HG02938 (cell line): Measurements from ENCODE around the gene FIBCD1.
"Not testable (repeated sequence)": the region's sequence is repeated elsewhere in the genome, so short reads cannot be mapped to it uniquely, and the experiment has no call there.

Experiments used
- ATAC-seq: cut with Tn5 transposase; IDR thresholded peaks from one replicate; pipeline ENCODE4 v1.9.1; 2021; ENCODE audit warnings: mild to moderate bottlenecking, moderate library complexity; ENCODE audit not compliant: unreplicated experiment

Gene FIBCD1

GRCh38 chr9:130973686-130974281, 34.7 kb upstream of the FIBCD1 start:
- no peak for ATAC-seq

GRCh38 chr9:130972957-130973685, 34.1 kb upstream of the FIBCD1 start:
- no peak for ATAC-seq

DNA sequence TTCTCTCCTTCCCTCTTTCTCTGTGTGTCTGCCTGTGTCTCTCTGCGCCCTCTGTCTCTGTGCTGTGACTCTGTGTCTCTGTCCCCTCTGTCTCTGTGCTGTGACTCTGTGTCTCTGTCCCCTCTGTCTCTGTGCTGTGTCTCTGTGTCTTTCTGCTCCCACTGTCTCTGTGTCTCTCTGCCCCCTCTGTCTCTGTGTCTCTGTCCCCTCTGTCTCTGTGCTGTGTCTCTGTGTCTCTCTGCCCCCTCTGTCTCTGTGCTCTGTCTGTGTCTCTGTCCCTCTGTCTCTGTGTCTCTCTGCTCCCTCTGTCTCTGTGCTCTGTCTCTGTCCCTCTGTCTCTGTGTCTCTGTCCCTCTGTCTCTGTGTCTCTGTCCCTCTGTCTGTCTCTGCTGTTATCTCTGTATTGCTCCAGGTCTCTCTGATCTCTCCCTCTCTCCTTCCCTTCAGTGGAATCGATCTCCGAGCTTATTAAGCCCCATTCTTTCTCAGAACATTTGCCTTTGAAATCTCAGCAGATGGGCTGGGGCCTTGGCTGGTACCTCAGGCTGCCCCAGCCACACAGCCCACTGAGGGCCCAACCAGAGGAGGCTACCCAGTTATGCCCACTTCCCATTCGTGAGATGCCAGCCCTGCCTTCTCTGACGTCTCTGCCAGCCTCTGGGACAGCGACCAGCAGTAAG, 33.4 kb upstream of the FIBCD1 start:
- no peak for ATAC-seq

DNA sequence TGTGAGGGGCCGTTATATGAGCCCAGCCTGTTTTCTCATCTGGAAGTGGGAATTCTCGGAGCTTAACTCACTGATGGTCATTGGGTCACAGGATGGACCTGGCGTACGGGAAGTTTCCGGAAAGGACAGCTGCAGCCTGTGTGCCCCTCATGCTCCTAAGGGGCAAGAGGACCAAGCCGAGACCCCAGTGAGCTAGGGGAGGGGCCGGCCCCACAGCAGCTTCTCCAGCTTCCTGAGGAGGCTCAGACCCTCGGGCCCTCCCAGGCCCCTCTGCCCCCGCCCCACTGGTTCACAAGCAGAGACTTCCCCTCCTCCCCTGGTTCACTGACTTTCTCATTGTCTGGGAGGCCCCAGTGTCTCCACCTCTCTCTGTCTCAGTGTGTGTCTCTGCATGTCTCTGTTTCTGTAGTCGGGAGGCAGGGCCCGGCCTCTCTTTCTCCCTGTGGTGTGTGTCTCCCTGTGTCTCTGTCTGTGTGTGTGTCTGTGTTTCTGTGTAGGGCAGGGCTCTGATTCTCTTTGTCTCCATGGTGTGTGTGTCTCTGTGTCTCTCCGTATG, 32.3 kb upstream of the FIBCD1 start:
- no peak for ATAC-seq

- ATAC-seq, result no peak
These were observed 31.8 kb upstream of the FIBCD1 start for GRCh38 chr9:130970855-130971254.

DNA sequence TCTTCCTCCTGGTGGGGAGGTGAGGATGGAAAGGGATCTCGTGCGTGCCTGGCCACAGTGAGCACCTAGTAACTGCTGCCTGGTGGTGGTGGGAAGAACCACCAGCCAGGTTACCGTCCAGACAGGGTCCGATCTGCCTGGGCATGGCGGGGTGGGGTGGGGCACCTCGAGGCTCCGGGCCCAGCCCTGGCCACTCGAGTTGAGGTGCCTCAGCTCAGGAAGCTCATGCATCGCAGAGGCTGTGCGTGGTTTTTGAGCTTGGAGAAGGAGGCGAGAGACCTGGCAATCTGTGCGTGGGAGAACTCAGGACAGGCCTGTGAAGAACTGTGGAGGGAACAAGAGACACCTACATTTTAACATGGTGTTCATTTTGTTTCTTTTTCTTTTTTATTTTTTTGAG, 31.0 kb upstream of the FIBCD1 start:
- no peak for ATAC-seq

- ATAC-seq, result no peak
These were observed 26.6 kb upstream of the FIBCD1 start for GRCh38 chr9:130965680-130966079.

DNA sequence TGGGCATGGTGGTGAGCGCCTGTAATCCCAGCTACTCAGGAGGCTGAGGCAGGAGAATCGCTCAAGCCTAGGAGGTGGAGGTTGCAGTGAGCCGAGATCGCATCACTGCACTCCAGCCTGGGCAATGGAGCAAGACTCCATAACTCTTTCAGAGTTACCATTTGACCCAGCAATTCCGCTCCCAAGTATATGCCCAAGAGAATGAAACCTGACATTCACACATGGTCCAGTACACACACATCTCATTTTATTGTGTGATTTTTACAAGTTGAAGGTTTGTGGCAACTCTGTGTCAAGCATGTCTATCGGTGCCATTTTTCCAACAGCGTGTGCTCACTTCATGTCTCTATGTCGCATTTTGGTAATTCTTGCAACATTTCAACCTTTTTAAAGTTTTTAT, 24.9 kb upstream of the FIBCD1 start:
- ATAC-seq, result no peak

- ATAC-seq, result no peak
These were observed 24.4 kb upstream of the FIBCD1 start for GRCh38 chr9:130963337-130963908.

DNA sequence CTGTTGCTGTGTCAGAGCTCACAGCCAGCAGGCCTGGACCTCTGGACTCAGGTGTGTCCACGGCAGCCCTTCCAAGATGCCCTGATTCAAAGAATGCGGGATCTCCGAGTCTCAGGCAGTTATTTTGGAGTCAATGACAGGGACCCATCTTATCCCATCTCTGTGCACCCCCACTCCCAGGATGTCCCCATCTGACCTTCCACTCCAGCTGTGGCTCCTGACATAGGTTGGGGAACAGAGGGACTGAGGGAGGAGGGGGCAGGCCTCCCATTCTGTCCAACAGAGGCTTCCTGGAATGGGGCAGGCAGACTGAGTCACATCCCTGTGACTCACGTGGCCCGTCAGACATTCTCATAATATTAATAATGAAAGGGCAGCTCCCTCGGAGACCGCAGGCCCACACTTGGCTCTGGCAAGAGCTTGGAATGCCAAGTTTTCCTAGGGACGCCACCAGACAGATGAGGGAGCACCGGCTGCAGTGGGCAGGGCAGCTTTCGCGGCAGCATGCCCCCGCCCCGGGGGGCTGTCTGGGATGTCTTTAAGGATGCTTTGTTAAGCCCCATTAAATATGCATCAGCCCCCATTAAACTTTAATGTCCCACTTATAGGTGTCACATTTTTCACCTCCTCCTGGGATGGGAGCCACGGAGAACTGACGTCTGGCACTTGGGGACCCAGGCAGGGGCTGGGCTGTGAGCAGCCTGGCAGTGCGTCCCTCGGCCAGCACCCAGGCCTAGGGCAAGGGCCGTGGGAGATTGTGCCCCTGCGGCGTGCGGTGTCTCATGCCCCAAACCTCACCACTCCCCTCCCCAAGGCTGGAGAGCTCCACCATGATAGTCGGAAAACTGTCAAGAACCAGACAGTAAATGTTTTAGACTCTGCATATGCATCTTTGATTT, 23.6 kb upstream of the FIBCD1 start:
- ATAC-seq, result no peak

DNA sequence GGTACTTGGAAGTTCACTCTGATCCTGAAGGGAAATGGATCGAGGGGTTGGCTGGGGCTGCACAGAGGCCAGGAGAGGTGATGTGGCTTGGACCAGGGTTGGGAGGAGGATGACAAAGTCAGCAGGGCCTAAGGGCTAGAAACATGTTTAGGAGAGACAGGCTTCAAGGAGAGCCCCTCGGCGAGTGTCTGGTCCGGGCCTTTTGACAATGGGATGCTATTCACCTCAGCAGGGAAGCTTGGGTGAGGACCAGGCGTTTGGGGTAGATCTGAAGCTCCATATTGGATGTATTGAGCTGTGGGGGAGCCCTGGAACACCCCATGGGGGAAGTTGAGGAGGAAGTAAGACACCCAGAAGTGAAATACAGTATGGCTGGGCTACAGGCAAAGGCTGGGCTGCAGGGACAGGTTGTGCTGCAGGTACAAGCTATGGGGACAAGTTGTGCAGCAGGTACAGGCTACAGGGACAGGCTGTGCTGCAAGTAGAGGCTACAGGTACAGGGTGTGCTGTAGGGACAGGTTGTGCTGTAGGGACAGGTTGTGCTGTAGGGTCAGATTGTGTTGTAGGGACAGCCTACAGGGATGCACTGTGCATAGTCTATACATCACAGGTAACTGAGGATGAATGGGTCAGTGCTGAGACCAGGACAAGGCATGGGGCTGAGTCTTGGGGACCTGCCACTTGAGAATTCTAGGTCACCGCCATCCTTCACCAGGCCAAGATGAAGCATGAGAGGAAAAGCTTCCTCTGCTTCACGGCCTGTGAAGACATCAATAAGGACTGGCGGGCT, 22.7 kb upstream of the FIBCD1 start:
- ATAC-seq, result no peak

DNA sequence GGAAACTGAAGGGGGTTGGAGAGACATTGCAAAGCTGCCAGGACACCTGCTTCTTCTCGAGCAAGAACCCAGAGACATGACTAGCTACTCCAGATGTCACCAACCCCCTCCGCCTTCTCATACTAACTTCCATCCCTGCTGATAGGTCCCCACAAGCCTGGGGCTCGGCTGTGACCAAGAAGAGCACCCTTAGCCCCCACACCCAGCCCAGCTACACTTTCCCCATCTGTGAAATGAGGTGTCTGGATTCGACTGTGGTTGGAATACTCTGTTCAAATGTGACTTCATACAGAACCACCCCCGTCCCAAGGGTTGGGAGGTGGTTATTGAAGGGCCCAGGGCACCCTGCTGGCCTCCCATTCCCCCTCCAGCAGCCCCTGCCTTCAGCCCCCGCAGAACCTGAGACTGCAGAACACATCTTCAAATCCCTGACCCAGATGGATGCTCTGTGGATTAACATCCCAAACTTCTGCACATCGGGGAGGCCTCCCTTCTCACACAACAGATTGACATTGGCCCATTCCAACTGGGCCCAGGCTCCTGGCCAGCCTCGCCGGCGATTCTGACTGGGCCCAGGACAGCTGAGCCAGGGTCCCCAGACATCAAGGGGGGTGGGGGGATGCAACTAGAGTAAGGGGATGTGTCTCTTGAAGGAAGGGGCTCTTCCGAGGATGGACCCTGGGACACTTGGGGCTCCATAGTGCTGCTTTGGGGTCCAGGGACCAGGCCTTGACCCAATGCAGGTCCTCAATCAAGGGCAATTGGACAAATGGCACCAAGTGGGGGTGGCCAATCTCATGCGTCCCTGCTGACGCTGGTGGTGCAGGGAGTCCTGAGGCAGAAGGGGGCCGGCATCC, 21.7 kb upstream of the FIBCD1 start:
- ATAC-seq, result no peak

DNA sequence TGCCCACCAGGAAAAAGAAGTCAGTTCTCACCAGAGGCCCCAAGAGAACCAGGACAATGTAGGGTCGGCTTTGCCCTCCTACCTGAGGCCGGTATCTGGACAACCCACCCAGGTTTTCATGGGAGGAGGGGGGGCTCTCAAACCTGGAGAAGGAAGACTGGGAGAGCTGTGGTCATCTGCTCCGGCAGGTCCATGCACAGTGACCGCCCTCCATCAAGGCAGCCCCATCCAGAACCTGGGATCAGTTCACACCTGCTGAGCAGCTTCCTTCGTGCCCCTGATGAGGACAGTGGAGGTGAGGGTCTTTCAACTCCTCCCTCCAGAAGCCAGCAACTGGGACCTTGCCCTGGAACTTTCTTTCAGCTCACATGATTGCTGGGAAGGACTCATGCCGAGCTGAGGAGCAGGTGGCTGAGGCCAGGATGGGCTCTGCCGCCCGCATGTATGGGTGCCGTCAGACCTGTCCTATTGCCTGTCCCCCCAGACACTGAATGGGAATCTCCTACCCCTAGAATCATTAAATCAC, 20.8 kb upstream of the FIBCD1 start:
- ATAC-seq, result no peak

- not testable (repeated sequence) for ATAC-seq
These were observed 19.5 kb upstream of the FIBCD1 start for GRCh38 chr9:130958564-130958963.

DNA sequence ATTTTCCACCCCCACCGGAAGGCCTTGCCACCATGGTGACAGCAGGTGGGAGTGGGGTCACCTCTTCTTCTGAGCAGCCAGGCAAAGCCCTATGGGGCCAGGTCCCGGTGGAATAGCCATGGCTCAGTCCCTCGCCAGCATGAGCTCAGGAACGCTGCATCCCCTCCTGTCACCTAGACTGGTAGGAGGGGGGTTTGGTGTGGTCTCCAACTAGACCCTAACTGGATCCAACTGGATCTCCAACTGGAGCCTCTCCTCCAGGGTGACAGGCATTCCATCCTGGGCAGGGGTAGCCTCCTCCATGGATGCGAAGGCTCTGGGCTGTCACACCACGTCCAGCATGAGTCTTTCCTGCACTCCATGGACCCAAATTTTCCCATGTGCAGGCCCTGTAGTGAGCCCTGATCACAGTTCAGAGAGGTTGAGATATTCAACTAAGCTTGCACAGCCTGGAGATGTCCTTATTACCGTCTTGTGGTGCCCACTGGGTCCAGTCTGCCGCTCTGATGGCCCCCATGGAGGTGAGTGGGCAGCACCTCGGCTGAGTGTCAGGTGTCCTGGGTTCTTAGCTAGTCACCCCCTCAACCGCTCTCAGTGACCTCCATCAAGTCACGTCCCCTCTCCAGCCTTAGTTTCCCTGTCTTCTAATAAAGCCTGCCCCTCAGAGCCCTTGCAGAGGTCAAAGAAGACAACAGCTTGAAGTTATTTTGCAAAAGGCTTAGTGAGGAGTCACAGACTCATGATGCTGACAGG, 18.6 kb upstream of the FIBCD1 start:
- ATAC-seq, result no peak

DNA sequence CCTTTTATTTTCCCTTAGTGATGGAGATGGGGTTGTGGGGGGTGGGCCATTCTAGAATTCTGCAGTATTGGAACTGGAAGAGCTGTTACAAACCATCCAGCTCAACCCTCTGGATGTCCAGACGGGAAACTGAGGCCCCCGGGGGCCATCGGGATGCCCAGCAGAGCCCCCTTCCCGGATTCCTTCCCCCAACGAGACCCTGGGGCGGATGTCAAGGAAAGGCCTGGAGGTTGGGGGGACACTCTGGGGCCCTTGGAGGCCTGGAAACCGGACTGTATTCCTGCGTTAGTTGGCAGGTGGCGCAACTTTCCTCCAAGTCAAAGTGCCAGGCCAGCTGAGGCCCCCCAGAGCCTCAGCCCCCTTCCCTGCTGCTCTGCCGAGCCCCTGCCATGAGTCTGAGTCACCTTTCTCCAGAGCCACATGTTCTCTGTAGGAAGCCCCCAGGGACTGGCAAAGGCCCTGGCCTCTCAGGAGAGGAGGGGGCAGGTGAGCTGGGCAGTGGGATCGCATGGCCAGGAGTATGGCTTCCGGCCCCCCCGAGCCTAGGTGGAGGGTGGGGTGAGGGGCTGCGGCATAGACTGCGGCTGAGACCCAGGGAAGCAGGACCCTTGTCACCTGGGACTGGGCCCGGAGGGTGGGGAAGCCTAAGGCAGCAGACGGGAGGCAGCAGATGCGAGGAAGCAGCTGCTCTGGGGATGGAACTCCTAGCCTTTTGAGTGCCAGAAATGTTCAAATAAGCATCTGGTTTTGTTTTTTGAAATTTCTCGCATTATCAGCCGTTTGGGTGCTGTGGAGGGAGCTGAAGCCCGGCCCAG, 17.8 kb upstream of the FIBCD1 start:
- no peak for ATAC-seq
